ENCODE measurements around the gene HOXC10.

DNA sequence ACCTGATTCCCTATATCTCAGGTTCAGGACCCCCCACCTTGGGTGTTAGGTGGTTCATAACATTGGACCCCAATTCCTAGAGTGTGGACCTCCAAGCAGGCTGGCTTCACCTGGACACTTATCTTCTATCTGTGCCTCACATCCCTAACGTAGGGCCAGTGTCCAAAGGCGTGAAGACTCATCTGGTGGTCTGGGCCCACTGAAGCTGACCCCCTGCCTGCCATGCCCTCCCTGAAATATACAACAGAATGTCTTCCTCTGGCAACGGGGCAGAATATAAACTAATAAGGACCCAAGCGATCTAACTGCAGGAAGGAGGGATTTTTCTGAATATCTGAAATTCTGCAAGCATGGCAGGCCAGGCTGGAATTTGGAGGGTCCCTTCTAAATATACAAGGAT is 40.7 kb upstream of the HOXC10 start:
- TF ChIP-seq, protein P1, sequence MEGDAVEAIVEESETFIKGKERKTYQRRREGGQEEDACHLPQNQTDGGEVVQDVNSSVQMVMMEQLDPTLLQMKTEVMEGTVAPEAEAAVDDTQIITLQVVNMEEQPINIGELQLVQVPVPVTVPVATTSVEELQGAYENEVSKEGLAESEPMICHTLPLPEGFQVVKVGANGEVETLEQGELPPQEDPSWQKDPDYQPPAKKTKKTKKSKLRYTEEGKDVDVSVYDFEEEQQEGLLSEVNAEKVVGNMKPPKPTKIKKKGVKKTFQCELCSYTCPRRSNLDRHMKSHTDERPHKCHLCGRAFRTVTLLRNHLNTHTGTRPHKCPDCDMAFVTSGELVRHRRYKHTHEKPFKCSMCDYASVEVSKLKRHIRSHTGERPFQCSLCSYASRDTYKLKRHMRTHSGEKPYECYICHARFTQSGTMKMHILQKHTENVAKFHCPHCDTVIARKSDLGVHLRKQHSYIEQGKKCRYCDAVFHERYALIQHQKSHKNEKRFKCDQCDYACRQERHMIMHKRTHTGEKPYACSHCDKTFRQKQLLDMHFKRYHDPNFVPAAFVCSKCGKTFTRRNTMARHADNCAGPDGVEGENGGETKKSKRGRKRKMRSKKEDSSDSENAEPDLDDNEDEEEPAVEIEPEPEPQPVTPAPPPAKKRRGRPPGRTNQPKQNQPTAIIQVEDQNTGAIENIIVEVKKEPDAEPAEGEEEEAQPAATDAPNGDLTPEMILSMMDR (IDR thresholded peaks at IDR 0.05 in 4 of 5, conservative IDR thresholded peaks at IDR 0.05 in 1 of 5): no peak
- no peak for TF ChIP-seq POLR2A (IDR thresholded peaks at IDR 0.05)

Measured in gastrocnemius medialis (tissue), 4 donors.